Neural cell (in vitro differentiated cells): ENCODE measurements around the gene PCDH9. TPM values are rescaled to one million over a fixed set of nuclear protein-coding genes. Genes with fewer than 3 reads are reported as not detected.

ENCODE experiments used
- H2AFZ ChIP-seq: fragments of 200-600, 300-800 bp; sonication (generic), shearing (Covaris generic); 2 replicates; pipeline ENCODE4 v1.6.0; 2014; ENCODE audit warnings: low read depth, mild to moderate bottlenecking, antibody characterized with exemption, low read length, moderate library complexity
- H3F3A ChIP-seq: fragments of 200-600 bp; shearing (Covaris generic); 2 replicates; pipeline ENCODE4 v1.6.1; 2016; ENCODE audit warnings: mild to moderate bottlenecking, moderate library complexity, mixed read lengths, antibody characterized with exemption, low read length; ENCODE audit not compliant: insufficient read depth, poor library complexity, severe bottlenecking
- H3K27ac ChIP-seq: fragments of 200-600, 300-800 bp; sonication (generic), shearing (Covaris generic); 2 replicates; pipeline ENCODE4 v1.5.1; 2014; ENCODE audit warnings: mild to moderate bottlenecking, low read length, moderate library complexity
- H3K27me3 ChIP-seq: fragments of 300-800, 200-600 bp; sonication (generic), shearing (Covaris generic); 2 replicates; pipeline ENCODE4 v1.6.0; 2014; ENCODE audit warnings: mild to moderate bottlenecking, low read depth, low read length, moderate library complexity; ENCODE audit not compliant: insufficient read depth
- H3K36me3 ChIP-seq: fragments of 300-800, 200-600 bp; sonication (generic), shearing (Covaris generic); 2 replicates; pipeline ENCODE4 v1.5.1; 2014; ENCODE audit warnings: mild to moderate bottlenecking, antibody characterized with exemption, low read length, moderate library complexity; ENCODE audit not compliant: insufficient read depth
- H3K4me2 ChIP-seq: fragments of 300-800, 200-600 bp; sonication (generic), shearing (Covaris generic); 2 replicates; pipeline ENCODE4 v1.6.0; 2014; ENCODE audit warnings: mild to moderate bottlenecking, low read length
- H3K4me3 ChIP-seq: fragments of 300-800, 200-600 bp; sonication (generic), shearing (Covaris generic); 2 replicates; pipeline ENCODE4 v1.5.1; 2014; ENCODE audit warnings: mild to moderate bottlenecking, low read length, moderate library complexity
- H3K79me2 ChIP-seq: fragments of 200-600 bp; shearing (Covaris generic); replicated peaks from 2 replicates; pipeline ENCODE4 v1.6.0; 2014; ENCODE audit warnings: mild to moderate bottlenecking, low read length, moderate library complexity; ENCODE audit not compliant: insufficient read depth
- H3K9ac ChIP-seq: fragments of 300-800, 200-600 bp; sonication (generic), shearing (Covaris generic); 2 replicates; pipeline ENCODE4 v1.6.1; 2016; ENCODE audit warnings: mild to moderate bottlenecking, low read length, mixed read lengths
- H3K9me2 ChIP-seq: fragments of 200-600 bp; shearing (Covaris generic); 2 replicates; pipeline ENCODE4 v1.6.1; 2016; ENCODE audit warnings: mild to moderate bottlenecking, low read length, mixed read lengths; ENCODE audit not compliant: insufficient read depth
- H3K9me3 ChIP-seq: fragments of 200-600, 300-800 bp; sonication (generic), shearing (Covaris generic); 2 replicates; pipeline ENCODE4 v1.6.1; 2016; ENCODE audit warnings: mild to moderate bottlenecking, mixed run types, low read length, moderate library complexity, mixed read lengths
- H4K20me1 ChIP-seq: fragments of 200-600 bp; shearing (Covaris generic); 2 replicates; pipeline ENCODE4 v1.6.1; 2016; ENCODE audit warnings: mild to moderate bottlenecking, mixed run types; ENCODE audit not compliant: insufficient read depth
- EP300 ChIP-seq: fragments of 450-650 bp; conservative IDR thresholded peaks from 2 replicates; pipeline ENCODE4 v1.6.1; 2014; ENCODE audit warnings: antibody characterized with exemption, mild to moderate bottlenecking, moderate library complexity; ENCODE audit not compliant: poor library complexity, severe bottlenecking
- EZH2 ChIP-seq: fragments of 200-600, 300-800 bp; shearing (Covaris generic), sonication (generic); IDR thresholded peaks from 2 replicates; pipeline ENCODE4 v1.6.1; 2014; ENCODE audit warnings: antibody characterized with exemption, low read length, borderline replicate concordance, mild to moderate bottlenecking; ENCODE audit not compliant: insufficient read depth, poor library complexity, severe bottlenecking
- MXI1 ChIP-seq: fragments of 450-650 bp; conservative IDR thresholded peaks from 2 replicates; pipeline ENCODE4 v1.6.1; 2014; ENCODE audit warnings: antibody characterized with exemption, mild to moderate bottlenecking; ENCODE audit not compliant: poor library complexity, severe bottlenecking
- POLR2AphosphoS5 ChIP-seq: IDR thresholded peaks from 2 replicates; pipeline ENCODE4 v1.6.1; 2012
- RAD21 ChIP-seq: fragments of 450-650 bp; conservative IDR thresholded peaks from 2 replicates; pipeline ENCODE4 v1.6.1; 2014; ENCODE audit warnings: antibody characterized with exemption, mild to moderate bottlenecking, moderate library complexity
- SMC3 ChIP-seq: fragments of 450-650 bp; conservative IDR thresholded peaks from 2 replicates; pipeline ENCODE4 v1.6.1; 2014; ENCODE audit warnings: antibody characterized with exemption, mild to moderate bottlenecking, moderate library complexity; ENCODE audit not compliant: poor library complexity
- TAF1 ChIP-seq: IDR thresholded peaks from 2 replicates; pipeline ENCODE4 v1.6.1; 2012; ENCODE audit warnings: low read depth
- polyA plus RNA-seq: library from polyadenylated mRNA; depleted of rRNA; stranded (reverse); fragments of >200 nt; gene quantifications from 2 replicates; pipeline ENCODE4 v1.2.3, GENCODE V29; 2014
- TF ChIP-seq, protein P1 (sequence below): IDR thresholded peaks from 2 replicates; pipeline ENCODE4 v1.6.1; 2012; ENCODE audit warnings: borderline replicate concordance
- TF ChIP-seq, protein P2 (sequence below): fragments of 450-650 bp; IDR thresholded peaks from 2 replicates; pipeline ENCODE4 v1.5.1; 2014; ENCODE audit warnings: antibody characterized with exemption, mild to moderate bottlenecking, moderate library complexity; ENCODE audit not compliant: poor library complexity, severe bottlenecking

Gene PCDH9
- polyA plus RNA-seq, 1 donor from 2014 or later, result 4.6 TPM

DNA sequence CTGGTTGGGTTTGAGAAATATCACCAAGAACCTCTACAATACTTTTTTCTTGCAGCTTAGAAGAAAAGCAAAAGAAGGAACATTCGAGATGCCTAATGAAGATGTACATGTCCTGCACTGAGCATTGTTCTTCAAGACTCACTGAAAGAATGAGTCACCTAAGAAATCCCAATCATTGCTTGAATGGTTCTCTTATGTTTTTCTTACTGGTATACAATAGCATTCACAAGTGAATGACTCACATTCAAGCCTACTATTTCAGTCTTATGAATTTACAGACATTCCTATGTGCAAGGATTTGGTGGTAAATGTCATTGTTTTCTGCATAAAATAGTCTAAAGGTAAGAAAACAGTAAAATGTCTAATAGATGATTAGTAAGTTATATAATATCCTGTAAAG lies 594.6 kb downstream of the PCDH9 start:
- Histone ChIP-seq H3K4me2 (no peak overlapping the region), H3K4me3 (no peak overlapping the region), H3F3A (no peaks in the 10 kb centered on the region), H3K79me2 (no peaks in the 10 kb centered on the region), H3K27ac (no peak overlapping the region), H2AFZ (no peak overlapping the region), H3K36me3 (no peaks in the 10 kb centered on the region), H3K27me3 (no peaks in the 10 kb centered on the region), H3K9ac (no peak overlapping the region), H3K9me3 (no peaks in the 10 kb centered on the region), H3K9me2 (no peaks in the 10 kb centered on the region), H4K20me1 (no peaks in the 10 kb centered on the region)
- no peak for TF ChIP-seq MXI1
- TF ChIP-seq EZH2, result no peak
- TF ChIP-seq POLR2AphosphoS5, result no peak
- no peak for TF ChIP-seq RAD21
- no peak for TF ChIP-seq TAF1
- TF ChIP-seq SMC3, result no peak
- TF ChIP-seq EP300, result no peak
- TF ChIP-seq, protein P1, sequence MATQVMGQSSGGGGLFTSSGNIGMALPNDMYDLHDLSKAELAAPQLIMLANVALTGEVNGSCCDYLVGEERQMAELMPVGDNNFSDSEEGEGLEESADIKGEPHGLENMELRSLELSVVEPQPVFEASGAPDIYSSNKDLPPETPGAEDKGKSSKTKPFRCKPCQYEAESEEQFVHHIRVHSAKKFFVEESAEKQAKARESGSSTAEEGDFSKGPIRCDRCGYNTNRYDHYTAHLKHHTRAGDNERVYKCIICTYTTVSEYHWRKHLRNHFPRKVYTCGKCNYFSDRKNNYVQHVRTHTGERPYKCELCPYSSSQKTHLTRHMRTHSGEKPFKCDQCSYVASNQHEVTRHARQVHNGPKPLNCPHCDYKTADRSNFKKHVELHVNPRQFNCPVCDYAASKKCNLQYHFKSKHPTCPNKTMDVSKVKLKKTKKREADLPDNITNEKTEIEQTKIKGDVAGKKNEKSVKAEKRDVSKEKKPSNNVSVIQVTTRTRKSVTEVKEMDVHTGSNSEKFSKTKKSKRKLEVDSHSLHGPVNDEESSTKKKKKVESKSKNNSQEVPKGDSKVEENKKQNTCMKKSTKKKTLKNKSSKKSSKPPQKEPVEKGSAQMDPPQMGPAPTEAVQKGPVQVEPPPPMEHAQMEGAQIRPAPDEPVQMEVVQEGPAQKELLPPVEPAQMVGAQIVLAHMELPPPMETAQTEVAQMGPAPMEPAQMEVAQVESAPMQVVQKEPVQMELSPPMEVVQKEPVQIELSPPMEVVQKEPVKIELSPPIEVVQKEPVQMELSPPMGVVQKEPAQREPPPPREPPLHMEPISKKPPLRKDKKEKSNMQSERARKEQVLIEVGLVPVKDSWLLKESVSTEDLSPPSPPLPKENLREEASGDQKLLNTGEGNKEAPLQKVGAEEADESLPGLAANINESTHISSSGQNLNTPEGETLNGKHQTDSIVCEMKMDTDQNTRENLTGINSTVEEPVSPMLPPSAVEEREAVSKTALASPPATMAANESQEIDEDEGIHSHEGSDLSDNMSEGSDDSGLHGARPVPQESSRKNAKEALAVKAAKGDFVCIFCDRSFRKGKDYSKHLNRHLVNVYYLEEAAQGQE, result no peak
- TF ChIP-seq, protein P2, sequence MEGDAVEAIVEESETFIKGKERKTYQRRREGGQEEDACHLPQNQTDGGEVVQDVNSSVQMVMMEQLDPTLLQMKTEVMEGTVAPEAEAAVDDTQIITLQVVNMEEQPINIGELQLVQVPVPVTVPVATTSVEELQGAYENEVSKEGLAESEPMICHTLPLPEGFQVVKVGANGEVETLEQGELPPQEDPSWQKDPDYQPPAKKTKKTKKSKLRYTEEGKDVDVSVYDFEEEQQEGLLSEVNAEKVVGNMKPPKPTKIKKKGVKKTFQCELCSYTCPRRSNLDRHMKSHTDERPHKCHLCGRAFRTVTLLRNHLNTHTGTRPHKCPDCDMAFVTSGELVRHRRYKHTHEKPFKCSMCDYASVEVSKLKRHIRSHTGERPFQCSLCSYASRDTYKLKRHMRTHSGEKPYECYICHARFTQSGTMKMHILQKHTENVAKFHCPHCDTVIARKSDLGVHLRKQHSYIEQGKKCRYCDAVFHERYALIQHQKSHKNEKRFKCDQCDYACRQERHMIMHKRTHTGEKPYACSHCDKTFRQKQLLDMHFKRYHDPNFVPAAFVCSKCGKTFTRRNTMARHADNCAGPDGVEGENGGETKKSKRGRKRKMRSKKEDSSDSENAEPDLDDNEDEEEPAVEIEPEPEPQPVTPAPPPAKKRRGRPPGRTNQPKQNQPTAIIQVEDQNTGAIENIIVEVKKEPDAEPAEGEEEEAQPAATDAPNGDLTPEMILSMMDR, result no peak

DNA sequence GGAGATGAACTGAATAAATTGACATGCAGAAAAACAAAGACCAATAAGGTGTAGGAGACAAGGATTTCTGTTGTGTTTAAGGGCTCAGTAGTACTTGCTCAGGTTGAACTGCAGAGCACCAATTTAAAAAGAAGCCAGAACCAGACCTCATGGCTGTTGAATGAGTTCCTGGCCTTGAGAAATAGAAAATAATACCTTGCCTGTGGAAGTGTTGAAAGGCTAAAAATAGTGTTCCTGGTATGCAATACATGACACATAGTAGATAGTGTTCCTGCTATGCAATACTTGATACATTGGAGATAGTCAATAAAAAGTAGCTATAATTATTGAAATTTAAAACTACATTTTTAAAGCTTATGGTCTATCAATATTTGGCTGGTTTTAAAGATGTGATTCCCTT lies 595.8 kb downstream of the PCDH9 start:
- Histone ChIP-seq H3K36me3 (no peaks in the 10 kb centered on the region), H3K9ac (no peak overlapping the region), H3K9me3 (no peaks in the 10 kb centered on the region), H2AFZ (no peak overlapping the region), H3K27ac (no peak overlapping the region), H3K27me3 (no peaks in the 10 kb centered on the region), H3F3A (no peaks in the 10 kb centered on the region), H4K20me1 (no peaks in the 10 kb centered on the region), H3K79me2 (no peaks in the 10 kb centered on the region), H3K4me3 (no peak overlapping the region), H3K4me2 (no peak overlapping the region), H3K9me2 (no peaks in the 10 kb centered on the region)
- TF ChIP-seq, protein P2, result no peak
- TF ChIP-seq EZH2 (no peak), MXI1 (no peak), SMC3 (no peak), TAF1 (no peak), RAD21 (no peak), POLR2AphosphoS5 (no peak), EP300 (no peak)
- TF ChIP-seq, protein P1, result no peak
